SU-DHL-6 (cell line): Measurements from ENCODE around the gene RALY.

Source experiments
- EZH2phosphoT487 ChIP-seq: fragments of 200-600 bp; sonication (generic), shearing (Covaris generic); conservative IDR thresholded peaks from 2 replicates; pipeline ENCODE4 v1.6.1; 2018; ENCODE audit warnings: mild to moderate bottlenecking, antibody characterized with exemption, low read length, moderate library complexity, mixed read lengths
- TF ChIP-seq, protein P1 (sequence below): fragments of 200-600 bp; sonication (generic); IDR thresholded peaks from one replicate; pipeline ENCODE4 v1.5.1; 2017; ENCODE audit warnings: antibody characterized with exemption, mild to moderate bottlenecking, low read length, moderate library complexity; ENCODE audit not compliant: insufficient read depth, poor library complexity, severe bottlenecking

- TF ChIP-seq, protein P1, sequence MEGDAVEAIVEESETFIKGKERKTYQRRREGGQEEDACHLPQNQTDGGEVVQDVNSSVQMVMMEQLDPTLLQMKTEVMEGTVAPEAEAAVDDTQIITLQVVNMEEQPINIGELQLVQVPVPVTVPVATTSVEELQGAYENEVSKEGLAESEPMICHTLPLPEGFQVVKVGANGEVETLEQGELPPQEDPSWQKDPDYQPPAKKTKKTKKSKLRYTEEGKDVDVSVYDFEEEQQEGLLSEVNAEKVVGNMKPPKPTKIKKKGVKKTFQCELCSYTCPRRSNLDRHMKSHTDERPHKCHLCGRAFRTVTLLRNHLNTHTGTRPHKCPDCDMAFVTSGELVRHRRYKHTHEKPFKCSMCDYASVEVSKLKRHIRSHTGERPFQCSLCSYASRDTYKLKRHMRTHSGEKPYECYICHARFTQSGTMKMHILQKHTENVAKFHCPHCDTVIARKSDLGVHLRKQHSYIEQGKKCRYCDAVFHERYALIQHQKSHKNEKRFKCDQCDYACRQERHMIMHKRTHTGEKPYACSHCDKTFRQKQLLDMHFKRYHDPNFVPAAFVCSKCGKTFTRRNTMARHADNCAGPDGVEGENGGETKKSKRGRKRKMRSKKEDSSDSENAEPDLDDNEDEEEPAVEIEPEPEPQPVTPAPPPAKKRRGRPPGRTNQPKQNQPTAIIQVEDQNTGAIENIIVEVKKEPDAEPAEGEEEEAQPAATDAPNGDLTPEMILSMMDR: no peak
- TF ChIP-seq EZH2phosphoT487: no peak
Measured at GRCh38 chr20:34083137-34083536, 89.4 kb downstream of the RALY start.
